PC-9 (cell line): ENCODE data around the gene EFS. TPM values are rescaled to one million over a fixed set of nuclear protein-coding genes. Genes with fewer than 3 reads are reported as not detected.
"Not testable (repeated sequence)": the region's sequence is repeated elsewhere in the genome, so short reads cannot be mapped to it uniquely, and the experiment has no call there.

Experiments
- BruUV-seq: library from RNA; stranded (reverse); fragments of 400-500 nt; replicated peaks from 2 replicates; lab custom pipeline; 2021; lab: Mats Ljungman, UMichigan
- CTCF ChIA-PET: fragments of 300-600 bp; sonication (Branson Sonifier 250); formaldehyde crosslinking; loops from one replicate; lab custom pipeline; 2022; ENCODE audit warnings: antibody characterized with exemption; lab: Charles Lee
- POLR2A ChIA-PET: fragments of 300-600 bp; sonication (Branson Sonifier 250); formaldehyde crosslinking; loops from one replicate; lab custom pipeline; 2022; ENCODE audit warnings: antibody characterized with exemption; ENCODE audit not compliant: unreplicated experiment; lab: Charles Lee
- DNase-seq, 2 experiments: peaks; one replicate each; pipeline versions ENCODE4 v3.0.0 to v3.0.0-alpha.2; 2015 to 2022; ENCODE audit warnings: mixed read lengths in 1 of 2
- H2AFZ ChIP-seq: fragments of 200-600 bp; sonication (generic); 2 replicates; pipeline ENCODE4 v1.8.1; 2017; ENCODE audit warnings: antibody characterized with exemption
- H3F3A ChIP-seq: fragments of 200-600 bp; sonication (generic); 2 replicates; pipeline ENCODE4 v1.8.1; 2017; ENCODE audit warnings: antibody characterized with exemption, mild to moderate bottlenecking, low read depth; ENCODE audit not compliant: insufficient read depth
- H3K27ac ChIP-seq: fragments of 200-600 bp; sonication (generic); 2 replicates; pipeline ENCODE4 v1.6.1; 2016; ENCODE audit warnings: mixed run types
- H3K27me3 ChIP-seq: fragments of 200-600 bp; sonication (generic); 2 replicates; pipeline ENCODE4 v1.6.1; 2016; ENCODE audit warnings: low read depth, mixed run types; ENCODE audit not compliant: insufficient read depth
- H3K36me3 ChIP-seq: fragments of 200-600 bp; sonication (generic); 2 replicates; pipeline ENCODE4 v1.6.1; 2016; ENCODE audit warnings: low read depth, mixed run types
- H3K4me1 ChIP-seq: fragments of 200-600 bp; sonication (generic); replicated peaks from 2 replicates; pipeline ENCODE4 v1.6.1; 2016; ENCODE audit warnings: mixed run types; ENCODE audit not compliant: insufficient read depth
- H3K4me2 ChIP-seq: fragments of 200-600 bp; sonication (generic); 2 replicates; pipeline ENCODE4 v1.6.1; 2017; ENCODE audit warnings: mixed run types
- H3K4me3 ChIP-seq: fragments of 200-600 bp; sonication (generic); 2 replicates; pipeline ENCODE4 v1.6.1; 2016; ENCODE audit warnings: mixed run types
- H3K79me2 ChIP-seq: fragments of 200-600 bp; sonication (generic); 2 replicates; pipeline ENCODE4 v1.6.1; 2017; ENCODE audit warnings: low read depth, mixed run types
- H3K9me2 ChIP-seq: fragments of 200-600 bp; sonication (generic); 2 replicates; pipeline ENCODE4 v1.8.1; 2017; ENCODE audit warnings: mild to moderate bottlenecking; ENCODE audit not compliant: insufficient read depth
- H3K9me3 ChIP-seq: fragments of 200-600 bp; sonication (generic); 2 replicates; pipeline ENCODE4 v1.8.1; 2016; ENCODE audit warnings: low read depth; ENCODE audit not compliant: insufficient read depth
- H4K20me1 ChIP-seq: fragments of 200-600 bp; sonication (generic); 2 replicates; pipeline ENCODE4 v1.8.1; 2017; ENCODE audit not compliant: insufficient read depth
- CTCF ChIP-seq: fragments of 200-600 bp; sonication (generic); conservative IDR thresholded peaks from 2 replicates; pipeline ENCODE4 v1.6.1; 2017; ENCODE audit warnings: mixed run types, antibody characterized with exemption, mild to moderate bottlenecking, moderate library complexity
- EZH2 ChIP-seq: fragments of 200-600 bp; sonication (generic); IDR thresholded peaks from 2 replicates; pipeline ENCODE4 v1.8.0; 2017; ENCODE audit warnings: antibody characterized with exemption, low read depth
- intact Hi-C: fragments of 100-400 bp; cut with micrococcal nuclease; formaldehyde crosslinking; loops from one replicate; pipeline ENCODE4 v1.10.0; 2022; ENCODE audit not compliant: unreplicated experiment
- total RNA-seq: library from RNA; stranded (reverse); gene quantifications from 2 replicates; pipeline ENCODE4 v1.2.3, GENCODE V29; 2021

Gene EFS
- total RNA-seq, 1 experiment from 2014 or later: not detected

GRCh38 chr14:23335623-23336022 is 29.3 kb downstream of the EFS start:
- Histone ChIP-seq H3K9me2 (no peaks in the 10 kb centered on the region), H3F3A (no peaks in the 10 kb centered on the region), H3K4me3 (no peak overlapping the region), H3K36me3 (no peaks in the 10 kb centered on the region), H3K4me2 (no peak overlapping the region), H4K20me1 (no peaks in the 10 kb centered on the region), H3K9me3 (no peaks in the 10 kb centered on the region), H2AFZ (no peak overlapping the region), H3K27ac (no peak overlapping the region), H3K27me3 (peaks cover 45% of the 10 kb centered on the region), H3K79me2 (no peaks in the 10 kb centered on the region), H3K4me1 (no peaks in the 10 kb centered on the region)
- intact Hi-C loops: no loop called here
- ChIA-PET POLR2A (no interaction called here), CTCF (interaction anchor here (0.7 kb wide), 1 partner anchor 9 kb away, joined by 9 read pairs; no protein-coding TSS in a partner anchor)
- BruUV-seq: no TSS peak
- DNase-seq: no peak
- no peak for TF ChIP-seq CTCF
- no peak for TF ChIP-seq EZH2

- Histone ChIP-seq H3K4me1 (peaks cover 3% of the 10 kb centered on the region; the same call in 1 of the 2 replicates), H3K4me3 (no peak overlapping the region), H3K27ac (no peak overlapping the region), H3K4me2 (no peak overlapping the region), H3K36me3 (peaks cover 12% of the 10 kb centered on the region; the same call in 1 of the 2 replicates), H4K20me1 (no peaks in the 10 kb centered on the region), H2AFZ (no peak overlapping the region), H3F3A (peaks cover 24% of the 10 kb centered on the region; the same call in 1 of the 2 replicates), H3K9me3 (no peaks in the 10 kb centered on the region), H3K9me2 (no peaks in the 10 kb centered on the region), H3K79me2 (peaks cover 10% of the 10 kb centered on the region; the same call in 1 of the 2 replicates), H3K27me3 (0 out of 2 replicates have a peak, but pooled peaks cover 8% of the 10 kb centered on the region)
- DNase-seq: peak; percentile 35 to 36
- peak; percentile 77 for TF ChIP-seq CTCF
- TF ChIP-seq EZH2: no peak
- ChIA-PET POLR2A (interaction anchor here (0.7 kb wide), 1 partner anchor 8 kb away, joined by 3 read pairs; no protein-coding TSS in a partner anchor), CTCF (interaction anchor here (0.6 kb wide), 3 partner anchors 58 to 160 kb away, joined by 3 to 9 read pairs (median 5); no protein-coding TSS in a partner anchor)
- intact Hi-C loops: loop anchor here (1.0 to 5.0 kb wide), 2 partner anchors 52 to 229 kb away; partner anchors contain the start of gene THTPA
- BruUV-seq: no TSS peak
These were observed 36.8 kb downstream of the EFS start for GRCh38 chr14:23327947-23328744.

GRCh38 chr14:23326491-23327332 is 38.3 kb downstream of the EFS start:
- no TSS peak for BruUV-seq
- Histone ChIP-seq H3K9me3 (no peaks in the 10 kb centered on the region), H3F3A (peaks cover 24% of the 10 kb centered on the region; the same call in 1 of the 2 replicates), H3K27me3 (0 out of 2 replicates have a peak, but pooled peaks cover 5% of the 10 kb centered on the region), H3K4me2 (no peak overlapping the region), H3K9me2 (no peaks in the 10 kb centered on the region), H4K20me1 (no peaks in the 10 kb centered on the region), H2AFZ (no peak overlapping the region), H3K36me3 (peaks cover 20% of the 10 kb centered on the region; the same call in 1 of the 2 replicates), H3K79me2 (peaks cover 24% of the 10 kb centered on the region), H3K27ac (no peak overlapping the region), H3K4me3 (no peak overlapping the region), H3K4me1 (peaks cover 9% of the 10 kb centered on the region)
- no peak for DNase-seq
- intact Hi-C loops: loop anchor here (5.0 kb wide), 1 partner anchor 231 kb away; the partner anchor contains the start of gene THTPA
- ChIA-PET CTCF (interaction anchor here (0.5 to 0.6 kb wide), 2 partner anchors 9 to 152 kb away, joined by 3 to 9 read pairs; no protein-coding TSS in a partner anchor), POLR2A (interaction anchor here (0.6 to 0.7 kb wide), 3 partner anchors 231 to 788 kb away, joined by 3 to 9 read pairs (median 4); partner anchors contain the start of genes DCAF11 and NRL)
- TF ChIP-seq EZH2 (no peak), CTCF (no peak)

GRCh38 chr14:23325746-23326145 is 39.2 kb downstream of the EFS start:
- BruUV-seq, DNase-seq, H4K20me1 ChIP-seq, H3K27ac ChIP-seq, H3K4me2 ChIP-seq, H3K4me1 ChIP-seq, H3K9me2 ChIP-seq, H3K27me3 ChIP-seq, H3K9me3 ChIP-seq, H2AFZ ChIP-seq, H3K4me3 ChIP-seq: not testable (repeated sequence)
- ChIA-PET POLR2A (interaction anchor here (0.7 kb wide), 1 partner anchor 232 kb away, joined by 9 read pairs; no protein-coding TSS in a partner anchor), CTCF (interaction anchor here (0.7 kb wide), 1 partner anchor 54 kb away, joined by 3 read pairs; no protein-coding TSS in a partner anchor)
- H3F3A ChIP-seq: peaks cover 24% of the 10 kb centered on the region; the same call in 1 of the 2 replicates
- intact Hi-C loops: loop anchor here (5.0 kb wide), 1 partner anchor 232 kb away; the partner anchor contains the start of gene THTPA
- H3K79me2 ChIP-seq: peaks cover 24% of the 10 kb centered on the region
- peaks cover 20% of the 10 kb centered on the region; the same call in 1 of the 2 replicates for H3K36me3 ChIP-seq
